Measurements from ENCODE around the gene SLC29A3. TPM values are rescaled to one million over a fixed set of nuclear protein-coding genes. Genes with fewer than 3 reads are reported as not detected.

Gene SLC29A3
- total and polyA plus RNA-seq, 2 of the 8 experiments (the other 6 are each of a cell fraction or from before 2014, with no cell fraction given) = 14.0 to 24.6 TPM

DNA sequence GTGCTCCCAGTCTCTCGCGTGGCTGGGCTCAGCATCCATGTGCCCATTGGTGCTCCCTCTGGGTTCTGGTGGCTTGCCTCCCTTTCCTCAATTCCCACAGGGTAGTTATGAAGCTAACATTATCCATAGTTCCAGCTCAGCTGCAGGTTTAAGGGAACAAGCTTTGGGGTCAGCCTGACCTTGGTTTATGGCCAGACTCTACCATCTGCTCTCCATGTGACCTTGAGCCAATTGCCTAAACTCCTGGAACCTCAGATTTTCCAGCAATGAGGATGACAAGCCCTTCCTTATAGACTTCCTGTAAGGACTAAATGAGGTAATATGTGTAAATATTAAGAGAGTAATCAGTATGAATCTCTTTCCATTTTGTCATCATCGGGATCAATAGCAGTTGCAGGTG, 10.1 kb upstream of the SLC29A3 start:
- DNase-seq (ENCODE audit: low read depth in 1 of 2, low spot score in 2 of 2) (no peak), FAIRE-seq (no peak)
- no peak overlapping the region for H2BK12ac ChIP-seq (ENCODE audit: low read depth, low read length)
- H3K36me3 ChIP-seq (ENCODE audit: control insufficient read depth in 2 of 4, insufficient read depth in 4 of 4, low read length in 3 of 4) = no peaks in the 10 kb centered on the region
- no peak overlapping the region for H2BK20ac ChIP-seq (ENCODE audit: low read length)
- H3K4me1 ChIP-seq (replicated peaks in 1 of 4; ENCODE audit: control insufficient read depth in 3 of 4, insufficient read depth in 4 of 4, low read length in 3 of 4) = no peaks in the 10 kb centered on the region
- H2BK5ac ChIP-seq (ENCODE audit: low read depth, low read length) = no peak overlapping the region
- H3K79me2 ChIP-seq (ENCODE audit: control insufficient read depth in 1 of 2, insufficient read depth in 2 of 2, low read length in 2 of 2) = no peaks in the 10 kb centered on the region; a peak in 1 of 4 replicates
- H3K79me1 ChIP-seq (ENCODE audit: low read depth, low read length) = no peaks in the 10 kb centered on the region
- ChIA-PET POLR2A (ENCODE audit: partially characterized antibody) (no interaction called here), CTCF (ENCODE audit: partially characterized antibody) (interaction anchor here (0.6 to 4.5 kb wide), 11 partner anchors 9 to 931 kb away, joined by 3 to 32 read pairs (median 4); partner anchors contain the start of genes CDH23 and SLC29A3)
- no peak overlapping the region for H4K5ac ChIP-seq (ENCODE audit: insufficient read length, low read depth, low read length)
- H4K8ac ChIP-seq (ENCODE audit: extremely low read depth, insufficient read depth, low read length) = no peak overlapping the region
- H2AK5ac ChIP-seq (ENCODE audit: low read depth, low read length) = no peak overlapping the region
- H2BK15ac ChIP-seq (ENCODE audit: low read length) = no peak overlapping the region
- H3K23me2 ChIP-seq (ENCODE audit: low read depth, low read length) = no peaks in the 10 kb centered on the region
- peaks cover 0 to 12% (median 3%) of the 10 kb centered on the region in 4 experiments; a peak in 4 of 7 replicates for H3K27me3 ChIP-seq (replicated peaks in 1 of 4; ENCODE audit: control insufficient read depth in 3 of 4, extremely low read depth in 1 of 4, insufficient read depth in 3 of 4, low read length in 3 of 4)
- no peak overlapping the region for H4K91ac ChIP-seq (replicated peaks; ENCODE audit: insufficient read length, low read length)
- no peak for TF ChIP-seq CBX5 (IDR thresholded peaks at IDR 0.05; ENCODE audit: low read depth, low read length)
- no peak for TF ChIP-seq YY1 (IDR thresholded peaks at IDR 0.05; ENCODE audit: low read depth, low read length)
- no peak for TF ChIP-seq HDAC2 (IDR thresholded peaks at IDR 0.05; ENCODE audit: borderline replicate concordance in 1 of 2, low read depth in 2 of 2, low read length in 2 of 2)
- TF ChIP-seq GABPA (IDR thresholded peaks at IDR 0.05; ENCODE audit: borderline replicate concordance, insufficient read depth, low read length) = no peak
- TF ChIP-seq TBP (IDR thresholded peaks at IDR 0.05; ENCODE audit: low read depth, low read length) = no peak
- TF ChIP-seq SRF (IDR thresholded peaks at IDR 0.05; ENCODE audit: low read depth, low read length) = no peak
- no peak for TF ChIP-seq HDAC6 (IDR thresholded peaks at IDR 0.05; ENCODE audit: low read depth, low read length)
- TF ChIP-seq, protein P1, sequence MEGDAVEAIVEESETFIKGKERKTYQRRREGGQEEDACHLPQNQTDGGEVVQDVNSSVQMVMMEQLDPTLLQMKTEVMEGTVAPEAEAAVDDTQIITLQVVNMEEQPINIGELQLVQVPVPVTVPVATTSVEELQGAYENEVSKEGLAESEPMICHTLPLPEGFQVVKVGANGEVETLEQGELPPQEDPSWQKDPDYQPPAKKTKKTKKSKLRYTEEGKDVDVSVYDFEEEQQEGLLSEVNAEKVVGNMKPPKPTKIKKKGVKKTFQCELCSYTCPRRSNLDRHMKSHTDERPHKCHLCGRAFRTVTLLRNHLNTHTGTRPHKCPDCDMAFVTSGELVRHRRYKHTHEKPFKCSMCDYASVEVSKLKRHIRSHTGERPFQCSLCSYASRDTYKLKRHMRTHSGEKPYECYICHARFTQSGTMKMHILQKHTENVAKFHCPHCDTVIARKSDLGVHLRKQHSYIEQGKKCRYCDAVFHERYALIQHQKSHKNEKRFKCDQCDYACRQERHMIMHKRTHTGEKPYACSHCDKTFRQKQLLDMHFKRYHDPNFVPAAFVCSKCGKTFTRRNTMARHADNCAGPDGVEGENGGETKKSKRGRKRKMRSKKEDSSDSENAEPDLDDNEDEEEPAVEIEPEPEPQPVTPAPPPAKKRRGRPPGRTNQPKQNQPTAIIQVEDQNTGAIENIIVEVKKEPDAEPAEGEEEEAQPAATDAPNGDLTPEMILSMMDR (IDR thresholded peaks at IDR 0.05; ENCODE audit: control extremely low read depth in 1 of 3, insufficient read depth in 1 of 3, low read depth in 1 of 3, low read length in 3 of 3) = no peak
- WGBS, 2 experiments (ENCODE audit: extremely low coverage in 1 of 2, insufficient coverage in 1 of 2, insufficient read length in 1 of 2, insufficient replicate concordance in 2 of 2, low coverage in 1 of 2, low lambda C conversion rate in 2 of 2, missing lambda C conversion rate in 1 of 2) = 85% methylated on average over 3 of the region's 3 CpGs; no CpG with 5 or more reads in 1 of the 2 experiments
- no peak overlapping the region for H3K4ac ChIP-seq (replicated peaks; ENCODE audit: insufficient read length, low read depth, low read length)
- no peak overlapping the region for H3K56ac ChIP-seq (replicated peaks; ENCODE audit: insufficient read length, low read depth, low read length)
- H3K9me3 ChIP-seq (ENCODE audit: insufficient read depth in 2 of 2, low read depth in 1 of 2, low read length in 1 of 2) = no peaks in the 10 kb centered on the region
- H3K9ac ChIP-seq (replicated peaks in 1 of 4; ENCODE audit: extremely low read depth in 1 of 4, low read depth in 3 of 4, low read length in 3 of 4) = no peak overlapping the region
- no peak overlapping the region for H3K27ac ChIP-seq (ENCODE audit: low read depth, low read length)
- no peak overlapping the region for H2AFZ ChIP-seq (ENCODE audit: low read length)
- H3K4me2 ChIP-seq (ENCODE audit: insufficient read depth in 1 of 2, low read depth in 2 of 2, low read length in 2 of 2) = no peak overlapping the region
- no peaks in the 10 kb centered on the region for H4K20me1 ChIP-seq (replicated peaks in 1 of 2; ENCODE audit: control insufficient read depth in 1 of 2, insufficient read depth in 2 of 2, low read length in 2 of 2)
- no peak overlapping the region for H3K18ac ChIP-seq (ENCODE audit: extremely low read depth, low read length)
- H3K4me3 ChIP-seq (ENCODE audit: extremely low read depth in 1 of 4, insufficient read depth in 2 of 4, low read depth in 3 of 4, low read length in 4 of 4) = no peak overlapping the region
- no peak overlapping the region for H3K14ac ChIP-seq (ENCODE audit: insufficient read length)
- no peak overlapping the region for H2BK120ac ChIP-seq (replicated peaks; ENCODE audit: low read depth, low read length)
- H3K23ac ChIP-seq (ENCODE audit: insufficient read length) = no peak overlapping the region

Measured in H1 (cell line).